ENCODE results near the gene SYF2.

DNA sequence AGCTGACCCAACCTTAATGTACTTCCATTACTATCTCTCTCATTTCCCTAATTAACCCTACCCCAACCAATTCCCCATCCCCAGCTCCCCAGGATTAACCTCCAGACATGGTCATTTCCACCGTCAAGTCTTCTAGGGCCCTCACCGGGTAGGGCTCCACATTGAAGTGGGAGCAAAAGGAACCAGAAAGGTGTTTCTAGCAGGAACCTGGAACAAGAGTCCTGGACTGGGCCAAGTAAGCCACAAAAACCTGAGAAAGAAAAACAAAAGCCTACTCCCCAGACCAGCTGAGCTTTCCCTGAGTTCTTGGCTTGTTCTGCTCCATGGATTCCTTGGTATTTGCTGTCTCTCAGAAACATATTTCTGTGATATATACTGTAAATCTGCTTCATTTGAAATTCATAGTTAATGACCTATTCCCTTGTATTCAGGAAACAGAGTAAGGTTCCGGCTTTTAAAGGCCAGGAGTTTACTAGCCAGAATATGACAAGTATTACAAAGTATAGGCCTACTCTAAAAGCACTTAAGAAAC, 58.4 kb downstream of the SYF2 start:
- no peak for TF ChIP-seq EP300 (IDR thresholded peaks at IDR 0.05; ENCODE audit: borderline replicate concordance)
- no peak for TF ChIP-seq TEAD4 (IDR thresholded peaks at IDR 0.05)
- no peak for TF ChIP-seq FOXM1 (IDR thresholded peaks at IDR 0.05; ENCODE audit: borderline replicate concordance, low read depth)
- no peak for TF ChIP-seq RAD21 (IDR thresholded peaks at IDR 0.05; ENCODE audit: low read depth)
- no peak for TF ChIP-seq YY1 (IDR thresholded peaks at IDR 0.05; ENCODE audit: low read depth)
- TF ChIP-seq CEBPB (IDR thresholded peaks at IDR 0.05) = no peak
- TF ChIP-seq, protein P1, sequence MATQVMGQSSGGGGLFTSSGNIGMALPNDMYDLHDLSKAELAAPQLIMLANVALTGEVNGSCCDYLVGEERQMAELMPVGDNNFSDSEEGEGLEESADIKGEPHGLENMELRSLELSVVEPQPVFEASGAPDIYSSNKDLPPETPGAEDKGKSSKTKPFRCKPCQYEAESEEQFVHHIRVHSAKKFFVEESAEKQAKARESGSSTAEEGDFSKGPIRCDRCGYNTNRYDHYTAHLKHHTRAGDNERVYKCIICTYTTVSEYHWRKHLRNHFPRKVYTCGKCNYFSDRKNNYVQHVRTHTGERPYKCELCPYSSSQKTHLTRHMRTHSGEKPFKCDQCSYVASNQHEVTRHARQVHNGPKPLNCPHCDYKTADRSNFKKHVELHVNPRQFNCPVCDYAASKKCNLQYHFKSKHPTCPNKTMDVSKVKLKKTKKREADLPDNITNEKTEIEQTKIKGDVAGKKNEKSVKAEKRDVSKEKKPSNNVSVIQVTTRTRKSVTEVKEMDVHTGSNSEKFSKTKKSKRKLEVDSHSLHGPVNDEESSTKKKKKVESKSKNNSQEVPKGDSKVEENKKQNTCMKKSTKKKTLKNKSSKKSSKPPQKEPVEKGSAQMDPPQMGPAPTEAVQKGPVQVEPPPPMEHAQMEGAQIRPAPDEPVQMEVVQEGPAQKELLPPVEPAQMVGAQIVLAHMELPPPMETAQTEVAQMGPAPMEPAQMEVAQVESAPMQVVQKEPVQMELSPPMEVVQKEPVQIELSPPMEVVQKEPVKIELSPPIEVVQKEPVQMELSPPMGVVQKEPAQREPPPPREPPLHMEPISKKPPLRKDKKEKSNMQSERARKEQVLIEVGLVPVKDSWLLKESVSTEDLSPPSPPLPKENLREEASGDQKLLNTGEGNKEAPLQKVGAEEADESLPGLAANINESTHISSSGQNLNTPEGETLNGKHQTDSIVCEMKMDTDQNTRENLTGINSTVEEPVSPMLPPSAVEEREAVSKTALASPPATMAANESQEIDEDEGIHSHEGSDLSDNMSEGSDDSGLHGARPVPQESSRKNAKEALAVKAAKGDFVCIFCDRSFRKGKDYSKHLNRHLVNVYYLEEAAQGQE (IDR thresholded peaks at IDR 0.05; ENCODE audit: low read depth) = no peak
- TF ChIP-seq, protein P2, sequence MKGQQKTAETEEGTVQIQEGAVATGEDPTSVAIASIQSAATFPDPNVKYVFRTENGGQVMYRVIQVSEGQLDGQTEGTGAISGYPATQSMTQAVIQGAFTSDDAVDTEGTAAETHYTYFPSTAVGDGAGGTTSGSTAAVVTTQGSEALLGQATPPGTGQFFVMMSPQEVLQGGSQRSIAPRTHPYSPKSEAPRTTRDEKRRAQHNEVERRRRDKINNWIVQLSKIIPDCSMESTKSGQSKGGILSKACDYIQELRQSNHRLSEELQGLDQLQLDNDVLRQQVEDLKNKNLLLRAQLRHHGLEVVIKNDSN (IDR thresholded peaks at IDR 0.05) = no peak
- no peak for TF ChIP-seq NFIC (IDR thresholded peaks at IDR 0.05)
- TF ChIP-seq CREB1 (IDR thresholded peaks at IDR 0.05; ENCODE audit: low read depth) = no peak
- TF ChIP-seq, protein P3, sequence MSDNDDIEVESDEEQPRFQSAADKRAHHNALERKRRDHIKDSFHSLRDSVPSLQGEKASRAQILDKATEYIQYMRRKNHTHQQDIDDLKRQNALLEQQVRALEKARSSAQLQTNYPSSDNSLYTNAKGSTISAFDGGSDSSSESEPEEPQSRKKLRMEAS (IDR thresholded peaks at IDR 0.05) = no peak
- no peak for TF ChIP-seq TCF12 (IDR thresholded peaks at IDR 0.05; ENCODE audit: low read depth)
